Adrenal gland (tissue), 12 donors: Measurements from ENCODE around the gene PTPN1. TPM values are rescaled to one million over a fixed set of nuclear protein-coding genes. Genes with fewer than 3 reads are reported as not detected.
"Not testable (repeated sequence)": the region's sequence is repeated elsewhere in the genome, so short reads cannot be mapped to it uniquely, and the experiment has no call there.

Experiments
- DNase-seq, 7 donors: peaks; one replicate each; pipeline ENCODE4 v3.0.0-alpha.2; 2019 to 2020
- H3K27ac ChIP-seq, 5 donors: fragments of 200-600 bp; sonication (generic) in 4 of 5; 1 replicate in 3 of 5; 2 replicates in 2 of 5; pipeline versions ENCODE4 v1.5.1 to v1.8.0; 2016 to 2020; ENCODE audit warnings: mild to moderate bottlenecking in 1 of 5
- H3K27me3 ChIP-seq: fragments of 200-600 bp; 2 replicates; pipeline ENCODE4 v1.8.0; 2021
- H3K36me3 ChIP-seq, 2 donors: fragments of 200-600 bp; replicated peaks in 1 of 2; 1 replicate in 1 of 2; 2 replicates in 1 of 2; pipeline versions ENCODE4 v1.5.1 to v1.8.0; 2018 to 2022
- H3K4me1 ChIP-seq, 2 donors: fragments of 200-600 bp; replicated peaks in 1 of 2; 1 replicate in 1 of 2; 2 replicates in 1 of 2; pipeline versions ENCODE4 v1.5.1 to v1.8.0; 2018 to 2021
- H3K4me3 ChIP-seq, 4 donors: fragments of 200-600 bp; sonication (generic) in 3 of 4; one replicate each; pipeline ENCODE4 v1.5.1; 2016 to 2018
- H3K9me3 ChIP-seq, 3 donors: fragments of 200-600 bp; sonication (generic) in 1 of 3; replicated peaks in 1 of 3; 1 replicate in 2 of 3; 2 replicates in 1 of 3; pipeline versions ENCODE4 v1.5.1 to v1.8.0; 2016 to 2021
- CTCF ChIP-seq, 6 experiments: fragments of 450-650 bp in 4 of 6; fragments of 200-600 bp in 2 of 6; sonication (generic) in 1 of 6; IDR thresholded peaks; 1 replicate in 5 of 6; 2 replicates in 1 of 6; pipeline versions ENCODE4 v1.5.1 to v1.8.0; 2016 to 2021; ENCODE audit warnings: antibody characterized with exemption in 6 of 6, mild to moderate bottlenecking in 2 of 6, moderate library complexity in 1 of 6
- POLR2A ChIP-seq, 2 donors: fragments of 450-650 bp; IDR thresholded peaks; one replicate each; pipeline ENCODE4 v1.6.1; 2017; ENCODE audit warnings: antibody characterized with exemption in 2 of 2, mild to moderate bottlenecking in 2 of 2, moderate library complexity in 1 of 2
- WGBS, 4 donors: extraction: QIAGEN DNeasy Blood & Tissue Kit in 2 of 4; methylation state at CpG; one replicate each; pipeline versions ENCODE4 v1.1.5 to v1.1.7; 2013 to 2017; 5-methylcytosine and 5-hydroxymethylcytosine counted together
- intact Hi-C, 2 donors: fragments of 100-400 bp; cut with DNase I; formaldehyde crosslinking; loops; one replicate each; pipeline versions ENCODE4 v1.14.1 to v1.15.0; 2022 to 2023
- polyA plus RNA-seq, 3 donors: library from polyadenylated mRNA; stranded (reverse); fragments of 200-250 nt in 2 of 3; fragments of 350-450 nt in 1 of 3; fragmentation: Illumina TruSeq in 1 of 3; extraction: RNeasy Lipid Tissue Mini Kit (QIAGEN cat#74804) in 1 of 3; gene quantifications; one replicate each; pipeline ENCODE4 v1.2.3, GENCODE V29; 2013 to 2014
- total RNA-seq, 9 donors: library from RNA; depleted of rRNA in 4 of 9; stranded (reverse); fragments of >200 nt in 4 of 9; fragments of 120-200 nt in 1 of 9; fragmentation: NEBNext Ultra II Directional in 1 of 9; extraction: Animal tissue kit (Norgen Biotek cat#: 25700) in 1 of 9; gene quantifications; one replicate each; pipeline versions ENCODE4 v1.1.0 to v1.2.4, GENCODE V29; 2013 to 2023
- donor health status: healthy with polysubstance abuse.
- donor health status: Bipolar disorder and iron deficiency.
- donor health status: DM: yes; HTN: yes; CAD: no.
- donor health status: DM: no; HTN: no; CAD: no.
- donor health status: DM: no; HTN: no; CAD: no.
- donor health status: DM: yes; HTN: yes; CAD: no.

PTPN1 gene
- total and polyA plus RNA-seq, 12 donors, result 17.0 to 49.2 (median 35.8) TPM

- intact Hi-C loops, result loop anchor here in 1 of 2 donors (10.0 kb wide), 1 partner anchor 147 kb away; no protein-coding TSS in a partner anchor
- H3K4me1 ChIP-seq, result peaks cover 9 to 18% of the 10 kb centered on the region in 2 donors
- no peaks in the 10 kb centered on the region for H3K36me3 ChIP-seq
- no peak overlapping the region for H3K4me3 ChIP-seq
- H3K27me3 ChIP-seq, result no peaks in the 10 kb centered on the region
- no peaks in the 10 kb centered on the region for H3K9me3 ChIP-seq
- TF ChIP-seq POLR2A (IDR thresholded peaks at IDR 0.05), result no peak
- whole genome bisulfite sequencing, 4 donors, result 77 to 91% (median 87%) methylated on average over 6 to 7 of the region's 7 CpGs
- no peak overlapping the region for H3K27ac ChIP-seq
- no peak for DNase-seq
These were observed 87.9 kb downstream of the PTPN1 start for GRCh38 chr20:50598074-50598473.

- H3K27me3 ChIP-seq, DNase-seq, H3K4me3 ChIP-seq, H3K9me3 ChIP-seq, H3K36me3 ChIP-seq, H3K27ac ChIP-seq: not testable (repeated sequence)
- peaks cover 9 to 18% of the 10 kb centered on the region in 2 donors for H3K4me1 ChIP-seq
- 96 to 98% (median 96%) methylated on average over 5 of the region's 5 CpGs for WGBS, 4 donors
- intact Hi-C loops, result loop anchor here in 1 of 2 donors (10.0 kb wide), 1 partner anchor 146 kb away; no protein-coding TSS in a partner anchor
These were observed 88.6 kb downstream of the PTPN1 start for GRCh38 chr20:50598768-50599167.

GRCh38 chr20:50600281-50600895, 90.2 kb downstream of the PTPN1 start:
- DNase-seq, result no peak
- no peaks in the 10 kb centered on the region for H3K36me3 ChIP-seq
- H3K4me3 ChIP-seq, result no peak overlapping the region
- 74 to 83% (median 79%) methylated on average over 12 of the region's 12 CpGs for WGBS, 4 donors
- TF ChIP-seq POLR2A (IDR thresholded peaks at IDR 0.05) (no peak), CTCF (IDR thresholded peaks at IDR 0.05) (no peak)
- no peak overlapping the region for H3K27ac ChIP-seq
- H3K9me3 ChIP-seq, result no peaks in the 10 kb centered on the region
- peaks cover 0 to 14% of the 10 kb centered on the region in 2 donors for H3K4me1 ChIP-seq
- no peaks in the 10 kb centered on the region for H3K27me3 ChIP-seq
- intact Hi-C loops, result no loop called here

- TF ChIP-seq CTCF (IDR thresholded peaks at IDR 0.05) (no peak), POLR2A (IDR thresholded peaks at IDR 0.05) (no peak)
These were observed 91.6 kb downstream of the PTPN1 start for GRCh38 chr20:50601511-50602431.

GRCh38 chr20:50602432-50603088, 92.4 kb downstream of the PTPN1 start:
- no peaks in the 10 kb centered on the region for H3K9me3 ChIP-seq
- H3K4me3 ChIP-seq, result no peak overlapping the region
- WGBS, 4 donors, result 91 to 94% (median 92%) methylated on average over 9 to 15 of the region's 15 CpGs
- no peak for TF ChIP-seq POLR2A (IDR thresholded peaks at IDR 0.05)
- no peak for TF ChIP-seq CTCF (IDR thresholded peaks at IDR 0.05)
- no peak for DNase-seq
- no peaks in the 10 kb centered on the region for H3K4me1 ChIP-seq
- intact Hi-C loops, result no loop called here
- no peak overlapping the region for H3K27ac ChIP-seq
- H3K27me3 ChIP-seq, result no peaks in the 10 kb centered on the region
- no peaks in the 10 kb centered on the region for H3K36me3 ChIP-seq

More at GRCh38 chr20:50601511-50602431, 91.6 kb downstream of the PTPN1 start:
- intact Hi-C loops, result no loop called here
- H3K4me1 ChIP-seq, result no peaks in the 10 kb centered on the region
- no peak for DNase-seq
- no peaks in the 10 kb centered on the region for H3K27me3 ChIP-seq
- H3K36me3 ChIP-seq, result no peaks in the 10 kb centered on the region
- no peaks in the 10 kb centered on the region for H3K9me3 ChIP-seq
- no peak overlapping the region for H3K27ac ChIP-seq
- WGBS, 4 donors, result 77 to 92% (median 87%) methylated on average over 11 to 33 of the region's 33 CpGs
- no peak overlapping the region for H3K4me3 ChIP-seq
